Stimulated activated CD4-positive, alpha-beta T cell treated with anti-CD3 and anti-CD28 coated beads, Interleukin-4, amount 100 ng/mL, for 1 hour (primary cell): ENCODE data around the gene OTUD3.
"Not testable (repeated sequence)": the region's sequence is repeated elsewhere in the genome, so short reads cannot be mapped to it uniquely, and the experiment has no call there.

ENCODE experiments used
- DNase-seq: peaks from one replicate; pipeline ENCODE4 v3.0.0-alpha.2; 2020

OTUD3 gene

DNA sequence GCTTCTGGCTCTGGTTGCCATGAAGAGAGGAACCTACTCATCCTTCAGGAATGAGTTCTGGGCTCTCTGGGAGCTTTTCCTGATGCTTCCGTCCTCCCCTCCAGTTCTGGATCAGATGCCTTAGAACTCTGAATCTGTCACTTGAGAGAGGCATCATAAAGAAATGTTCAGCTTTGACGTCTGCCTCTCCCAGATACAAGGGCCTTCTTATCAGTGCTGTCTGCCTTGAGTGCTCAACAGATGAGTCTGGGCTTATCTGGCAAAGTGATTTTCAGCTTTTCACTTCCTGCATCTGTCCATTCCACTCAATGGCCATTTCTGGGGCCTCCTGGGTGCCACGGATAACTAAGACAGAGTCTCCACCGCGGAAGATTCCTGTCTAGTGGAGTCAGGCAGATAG lies 12.3 kb upstream of the OTUD3 start:
- DNase-seq = no peak

DNA sequence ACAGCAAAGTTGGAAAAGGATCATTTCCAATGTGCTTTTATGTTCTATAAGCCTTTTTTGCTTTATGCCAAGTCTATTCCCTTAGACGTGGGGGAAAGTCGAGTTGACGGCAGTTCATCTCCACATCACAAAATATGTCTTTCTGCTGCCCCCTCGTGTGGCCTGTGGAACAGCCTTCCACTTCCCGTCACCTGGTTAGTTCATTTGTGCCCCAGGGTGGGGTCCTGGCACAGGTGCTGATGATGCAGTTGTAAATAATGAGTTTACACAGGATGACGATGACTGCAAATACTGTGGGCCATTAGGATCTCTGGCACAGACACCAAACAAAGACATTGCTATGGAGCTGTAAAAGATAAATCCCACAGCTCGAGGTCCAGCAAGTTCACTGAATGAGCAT lies 10.0 kb upstream of the OTUD3 start:
- no peak for DNase-seq

DNA sequence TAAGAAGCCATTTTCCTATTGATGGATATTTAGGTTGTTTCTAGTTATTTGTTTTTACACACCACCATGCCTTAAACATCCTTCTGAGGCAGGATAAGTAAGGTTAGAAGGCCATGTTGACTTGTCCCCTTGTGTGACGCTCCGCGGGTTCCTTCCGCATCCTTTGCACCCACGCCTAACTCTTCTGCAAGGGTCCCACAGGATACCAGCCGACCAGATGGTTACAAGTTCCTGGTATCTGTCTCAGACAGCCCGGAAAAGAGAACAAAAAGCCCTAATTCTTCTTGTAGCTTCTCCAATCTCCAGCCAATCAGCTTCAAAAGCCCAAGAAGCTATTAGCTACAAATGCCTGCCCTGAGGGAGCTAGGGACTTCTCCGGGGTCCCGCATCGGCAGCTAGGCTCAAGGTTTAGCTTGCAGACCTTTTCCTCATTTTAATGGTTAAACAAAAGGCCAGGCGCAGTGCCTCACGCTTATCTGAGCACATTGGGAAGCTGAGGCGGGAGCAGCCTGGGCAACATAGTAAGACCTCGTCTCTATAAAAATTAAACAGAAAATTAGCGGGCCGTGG lies 4.9 kb upstream of the OTUD3 start:
- DNase-seq = no peak

DNA sequence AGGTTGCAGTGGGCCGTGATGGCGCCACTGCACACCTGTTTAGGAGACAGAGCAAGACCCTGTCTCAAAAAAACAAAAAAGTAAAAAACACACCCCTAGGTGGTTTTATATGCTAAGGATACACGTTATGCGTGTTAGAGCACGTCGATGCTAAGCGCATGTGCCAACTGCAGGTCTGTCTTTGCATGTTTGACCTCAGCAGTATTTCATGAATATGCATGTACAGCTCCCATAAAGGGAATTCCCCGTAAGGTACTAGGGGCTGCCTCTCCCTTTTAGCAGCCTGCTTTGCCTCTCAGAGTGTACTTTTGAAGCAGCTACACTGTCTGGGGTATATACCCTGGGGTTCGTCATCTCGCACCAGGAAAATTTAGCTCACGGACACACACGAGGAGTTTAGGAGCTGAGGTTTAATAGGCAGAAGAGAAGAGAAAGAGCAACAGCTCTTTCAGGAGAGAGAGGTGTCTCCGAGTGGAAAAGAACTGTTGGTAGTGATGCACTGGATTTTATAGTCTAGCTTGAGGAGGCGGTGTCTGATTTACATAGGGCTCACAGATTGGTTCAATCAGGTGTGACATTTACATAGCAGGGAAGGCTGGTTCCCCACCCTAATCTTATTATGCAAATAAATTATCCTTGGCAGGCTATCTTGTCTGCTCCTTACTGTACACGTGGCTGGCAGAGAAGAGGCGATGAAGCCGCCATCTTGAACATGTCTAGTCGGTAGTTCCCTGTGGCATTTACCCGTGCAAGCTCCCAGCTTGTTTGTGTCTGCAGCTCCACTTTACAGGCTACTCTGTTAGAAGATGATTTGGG lies 4.2 kb upstream of the OTUD3 start:
- DNase-seq = no peak

DNA sequence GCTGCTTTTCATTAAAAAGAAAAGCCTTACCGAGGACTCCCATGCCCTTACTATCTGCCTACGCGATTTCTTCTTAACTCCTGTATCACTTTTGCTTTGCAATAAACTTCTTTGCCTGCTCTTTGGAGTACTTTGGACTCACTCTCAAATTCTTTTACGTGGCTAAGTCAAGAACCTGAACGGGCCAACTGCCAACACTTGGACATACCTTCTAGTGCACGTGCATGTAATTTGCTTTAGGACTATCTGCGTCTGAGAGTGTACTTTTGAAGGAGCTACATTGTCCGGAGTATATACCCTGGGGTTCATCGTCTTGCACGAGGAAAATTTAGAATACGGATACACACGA lies 3.6 kb upstream of the OTUD3 start:
- no peak for DNase-seq

DNA sequence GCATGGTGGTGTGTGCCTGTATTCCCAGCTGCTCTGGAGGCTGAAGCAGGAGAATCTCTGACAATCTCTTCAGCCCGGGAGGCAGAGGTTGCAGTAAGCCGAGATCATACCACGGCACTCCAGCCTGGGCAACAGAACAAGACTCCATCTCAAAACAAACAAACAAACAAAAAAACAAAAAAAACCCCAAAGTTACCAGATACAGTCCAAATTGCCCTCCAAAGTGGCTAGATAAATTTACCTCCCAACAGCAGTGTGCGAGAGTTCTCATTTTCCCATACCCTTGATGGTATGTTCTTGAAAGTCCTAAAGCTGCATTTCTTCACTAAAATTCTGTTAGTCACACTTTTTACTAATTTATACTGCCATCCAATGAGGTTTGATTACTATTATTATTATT lies 3.0 kb upstream of the OTUD3 start:
- no peak for DNase-seq

DNA sequence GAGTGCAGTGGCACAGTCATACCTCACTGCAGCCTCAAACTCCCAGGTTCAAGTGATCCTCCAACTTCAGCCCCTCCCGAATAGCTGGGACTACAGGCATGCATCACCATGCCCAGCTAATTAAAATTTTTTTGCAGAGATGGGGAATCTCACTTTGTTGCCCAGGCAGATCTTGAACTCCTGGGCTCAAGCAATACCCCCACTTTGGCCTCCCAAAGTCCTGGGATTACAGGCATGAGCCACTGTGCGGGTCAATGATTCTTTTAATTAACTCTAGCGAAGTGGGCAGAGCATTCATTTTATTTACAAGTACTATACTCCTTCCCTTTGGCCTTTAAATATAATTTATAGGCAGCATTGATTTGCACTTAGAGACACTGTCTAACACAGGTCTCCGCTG lies 2.5 kb upstream of the OTUD3 start:
- no peak for DNase-seq

DNA sequence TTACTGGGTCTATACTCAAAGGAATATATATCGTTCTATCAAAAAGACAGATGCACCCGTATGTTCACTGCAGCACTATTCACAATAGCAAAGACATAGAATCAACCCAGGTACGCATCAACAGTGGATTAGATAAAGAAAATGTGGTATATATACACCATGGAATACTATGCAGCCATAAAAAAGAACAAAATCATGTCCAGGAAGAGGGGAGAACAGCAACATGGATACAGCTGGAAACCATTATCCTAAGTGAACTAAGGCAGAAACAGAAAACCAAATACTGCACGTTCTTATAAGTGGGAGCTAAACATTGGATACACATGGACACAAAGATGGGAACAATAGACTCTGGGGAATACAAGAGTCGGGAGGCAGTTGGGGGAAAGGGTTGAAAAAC lies 1.4 kb upstream of the OTUD3 start:
- DNase-seq = not testable (repeated sequence)

DNA sequence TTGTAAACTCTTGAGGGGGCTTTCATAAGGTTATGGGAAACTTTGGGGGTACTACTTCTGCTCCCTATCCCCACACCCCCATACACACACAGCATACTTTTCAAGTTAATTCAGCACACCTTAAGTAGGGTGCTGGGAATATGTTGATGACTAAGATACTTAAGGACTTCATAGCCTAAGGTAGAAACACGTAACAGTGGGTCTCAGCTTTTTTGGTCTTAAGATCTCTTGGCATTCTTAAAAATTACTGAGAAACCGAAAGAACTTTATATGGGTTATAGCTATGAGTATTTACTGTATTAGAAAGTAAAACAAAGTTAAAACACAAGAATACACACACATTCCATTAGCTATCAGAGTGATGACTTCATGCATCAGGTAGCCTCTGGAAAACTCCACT lies 2.1 kb downstream of the OTUD3 start:
- DNase-seq = no peak

DNA sequence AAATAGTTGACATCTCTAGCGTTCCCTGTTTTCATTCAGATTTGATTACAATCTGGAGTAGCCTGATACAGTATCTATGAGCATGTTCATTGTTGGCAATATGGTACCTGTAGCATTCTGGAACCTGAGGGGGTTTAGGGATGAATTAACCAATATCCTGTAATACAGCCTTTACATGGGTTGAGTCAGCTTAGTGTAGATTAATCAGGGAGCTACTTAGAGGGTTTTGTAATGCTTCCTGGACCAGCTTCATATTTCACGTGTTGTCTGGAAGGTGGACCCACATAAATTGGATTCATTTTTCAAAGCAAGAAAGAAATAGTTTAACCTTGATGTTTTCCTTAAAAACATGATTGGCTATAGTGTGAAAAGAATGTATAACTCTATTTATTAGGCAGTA lies 3.6 kb downstream of the OTUD3 start:
- DNase-seq = no peak

DNA sequence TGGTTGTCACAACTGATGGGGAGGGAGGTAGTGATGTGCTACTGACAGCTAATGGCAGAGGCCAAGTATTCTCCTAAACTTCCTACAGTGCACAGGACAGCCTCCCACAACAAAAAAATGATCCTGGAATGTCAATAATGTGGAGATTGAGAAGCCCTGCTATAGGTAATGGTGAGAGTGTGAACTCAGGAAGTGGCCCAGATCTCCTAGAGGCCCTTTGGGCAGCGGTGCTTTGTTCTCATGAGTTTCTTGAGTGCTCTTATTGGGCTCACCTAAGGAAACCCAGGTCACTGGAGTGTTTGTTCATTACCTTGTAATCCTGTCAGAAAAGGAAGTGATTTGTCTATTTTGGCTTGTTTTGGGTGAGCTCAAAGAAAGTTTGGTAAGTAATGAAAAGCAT lies 5.9 kb downstream of the OTUD3 start:
- no peak for DNase-seq

DNA sequence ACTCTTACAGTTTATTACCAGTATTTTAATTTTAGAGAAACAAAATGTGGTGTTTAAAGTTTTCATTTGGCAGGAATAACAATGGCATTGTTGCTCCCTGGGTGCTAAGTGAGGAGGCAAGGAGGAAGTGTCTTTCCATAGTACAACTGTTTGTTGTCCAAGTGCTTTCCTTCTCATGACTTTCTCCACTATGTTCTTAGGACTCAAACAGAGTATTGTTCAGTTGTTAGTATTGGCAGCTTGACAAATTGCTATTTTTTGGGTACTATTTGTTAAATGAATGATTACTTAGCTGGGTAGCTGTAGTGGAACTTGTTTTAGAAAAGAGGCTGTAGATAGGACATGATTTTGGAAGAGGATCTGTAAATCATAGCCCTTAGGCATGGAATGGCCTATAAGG lies 7.5 kb downstream of the OTUD3 start:
- DNase-seq = no peak

DNA sequence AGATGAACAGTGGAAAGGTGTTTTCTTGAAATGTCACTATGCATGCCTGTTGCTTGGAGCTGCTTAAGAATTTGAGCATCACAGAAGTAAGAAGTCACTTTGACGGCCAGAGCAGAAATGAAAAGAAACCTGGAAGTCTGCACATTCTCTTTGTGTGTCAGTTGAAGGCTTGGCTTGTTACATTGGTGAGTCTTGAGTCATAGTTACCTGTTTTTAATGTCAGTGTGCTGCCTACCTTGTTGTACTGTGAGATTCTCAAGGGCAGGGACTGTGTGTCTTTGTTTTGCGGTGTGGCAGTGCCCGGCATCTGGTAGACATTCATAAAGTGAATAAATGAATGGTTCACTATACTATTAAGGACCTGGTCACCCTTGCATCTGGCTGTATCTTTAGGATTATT lies 9.9 kb downstream of the OTUD3 start:
- DNase-seq = no peak

DNA sequence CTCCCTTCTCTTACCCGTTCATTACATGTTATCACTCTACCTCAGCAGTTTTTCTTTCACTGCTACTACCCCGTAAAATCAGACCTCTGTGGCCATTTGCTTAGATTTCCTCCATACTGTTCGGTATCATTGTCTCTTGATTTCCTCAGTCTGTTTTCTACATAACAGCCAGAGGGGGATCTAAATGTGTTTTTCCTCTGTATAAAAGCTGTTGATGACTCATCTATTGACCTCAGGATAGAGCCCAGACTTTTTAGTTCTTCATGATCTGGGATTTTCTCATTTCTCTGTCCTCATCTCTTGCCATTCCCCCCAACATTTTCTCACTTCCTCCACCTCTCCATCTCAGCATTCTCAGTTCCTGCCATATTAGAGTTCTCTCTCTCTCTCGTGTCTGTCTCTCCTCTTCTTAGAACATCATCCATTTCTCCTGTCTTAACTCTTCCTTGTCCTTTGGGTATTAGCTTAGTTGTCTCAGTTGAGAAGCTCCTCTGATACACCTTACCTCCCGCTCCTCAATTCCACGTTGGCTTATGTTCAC lies 10.5 kb downstream of the OTUD3 start:
- DNase-seq = no peak

DNA sequence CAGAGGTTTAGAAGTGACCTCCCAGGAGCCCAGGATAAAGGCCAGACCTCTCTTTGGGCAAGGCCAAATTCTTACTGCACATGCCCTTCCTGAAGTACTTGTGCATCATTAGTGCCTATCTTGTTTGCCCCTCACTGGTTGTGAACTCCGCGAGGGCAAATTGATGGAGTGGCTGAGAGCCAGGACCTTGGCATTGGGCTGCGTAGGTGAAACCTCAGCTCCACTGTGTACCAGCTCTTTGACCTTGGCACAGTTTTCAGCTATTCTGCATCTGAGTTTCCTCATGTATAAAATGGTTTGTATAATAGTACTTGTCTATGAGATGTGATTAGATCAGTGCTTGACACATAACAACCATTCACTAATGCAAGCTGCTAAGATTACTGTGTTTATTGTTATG lies 11.5 kb downstream of the OTUD3 start:
- DNase-seq = no peak

DNA sequence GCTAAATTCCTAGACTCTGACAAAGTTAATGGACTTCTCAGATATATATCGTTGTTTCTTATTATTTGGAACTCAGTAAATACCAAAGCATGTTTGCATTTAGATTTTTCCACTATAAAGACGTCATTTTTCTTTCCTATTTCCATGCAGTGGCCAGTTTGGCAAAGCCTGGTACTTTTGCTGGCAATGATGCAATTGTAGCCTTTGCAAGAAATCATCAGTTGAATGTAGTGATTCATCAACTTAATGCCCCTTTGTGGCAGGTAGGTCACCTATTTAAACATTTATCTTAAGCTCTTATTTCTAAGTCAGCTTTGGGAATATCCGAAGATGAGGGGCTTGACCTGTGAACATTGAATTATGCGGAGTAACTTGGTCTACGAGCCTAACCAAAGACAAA lies 12.0 kb downstream of the OTUD3 start:
- no peak for DNase-seq

DNA sequence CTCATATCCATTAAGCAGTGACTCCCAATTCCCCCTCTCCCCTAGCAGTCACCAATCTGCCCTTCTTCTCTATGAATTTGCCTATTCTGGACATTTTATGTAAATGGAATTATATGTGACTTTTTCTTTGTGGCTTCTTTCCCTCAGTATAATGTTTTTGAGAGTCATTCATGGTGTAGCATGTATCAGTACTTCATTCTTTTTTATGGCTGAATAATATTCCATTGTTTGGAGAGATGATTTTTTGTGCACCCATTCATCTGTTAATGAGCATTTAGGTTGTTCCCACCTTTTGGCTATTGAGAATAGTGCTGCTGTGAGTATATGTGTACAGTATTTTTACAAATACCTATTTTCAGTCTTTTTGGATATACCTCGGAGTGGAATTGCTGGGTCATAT lies 19.5 kb downstream of the OTUD3 start:
- DNase-seq = no peak

DNA sequence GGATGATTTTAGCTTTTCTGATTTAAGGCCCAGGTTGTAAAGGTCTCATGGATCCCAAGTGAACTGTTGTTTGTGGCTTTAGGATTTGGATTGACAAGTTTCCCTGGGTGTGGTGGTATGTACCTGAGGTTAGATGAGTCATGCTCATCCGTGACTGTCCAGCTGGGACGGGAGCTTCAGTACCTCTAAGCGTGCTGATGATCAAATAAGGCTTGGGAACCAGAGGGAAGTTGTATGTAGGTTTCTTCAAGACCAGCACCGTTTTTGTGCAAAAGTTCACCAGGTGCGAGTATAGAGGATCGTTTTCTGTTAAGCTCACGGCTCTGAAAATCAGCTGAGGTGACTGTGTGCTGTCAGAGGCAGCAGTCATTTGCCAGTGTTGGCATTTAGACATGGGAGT lies 21.4 kb downstream of the OTUD3 start:
- DNase-seq = no peak

DNA sequence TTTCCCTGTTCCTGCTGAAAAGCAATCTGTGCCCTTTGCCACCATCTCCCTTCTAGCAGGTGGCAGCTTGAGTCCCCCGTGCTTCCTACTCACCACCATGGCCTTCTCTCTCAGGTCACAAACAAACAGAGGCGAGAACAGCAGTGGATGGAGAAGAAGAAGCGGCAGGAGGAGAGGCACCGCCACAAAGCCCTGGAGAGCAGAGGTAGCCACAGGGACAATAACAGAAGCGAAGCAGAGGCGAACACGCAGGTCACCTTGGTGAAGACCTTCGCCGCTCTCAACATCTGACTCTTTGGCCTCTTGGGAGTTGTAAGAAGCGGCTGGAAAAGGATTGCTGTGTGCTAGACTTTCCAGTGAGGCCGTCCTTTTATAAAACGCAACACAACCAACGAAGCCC lies 25.3 kb downstream of the OTUD3 start:
- no peak for DNase-seq

DNA sequence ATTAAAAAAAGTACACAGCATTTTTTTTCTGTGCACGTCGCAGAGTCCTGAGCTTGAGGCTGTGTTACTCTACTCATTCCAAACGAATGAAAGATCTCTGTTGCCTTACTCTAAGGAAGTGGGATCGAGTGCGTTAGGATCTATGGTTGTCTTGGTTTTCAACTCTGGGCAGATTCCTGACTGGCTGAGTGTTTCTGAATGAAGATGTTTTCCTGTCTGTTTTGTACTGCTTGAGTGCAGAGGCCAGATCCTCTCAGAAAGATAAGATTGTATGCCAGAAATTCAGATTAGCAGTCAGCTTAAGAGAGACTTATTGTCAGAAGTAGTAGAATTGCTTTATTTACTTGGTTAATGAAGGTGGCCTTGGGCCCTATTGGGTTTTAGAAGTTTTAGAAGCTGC lies 27.2 kb downstream of the OTUD3 start:
- DNase-seq = no peak

DNA sequence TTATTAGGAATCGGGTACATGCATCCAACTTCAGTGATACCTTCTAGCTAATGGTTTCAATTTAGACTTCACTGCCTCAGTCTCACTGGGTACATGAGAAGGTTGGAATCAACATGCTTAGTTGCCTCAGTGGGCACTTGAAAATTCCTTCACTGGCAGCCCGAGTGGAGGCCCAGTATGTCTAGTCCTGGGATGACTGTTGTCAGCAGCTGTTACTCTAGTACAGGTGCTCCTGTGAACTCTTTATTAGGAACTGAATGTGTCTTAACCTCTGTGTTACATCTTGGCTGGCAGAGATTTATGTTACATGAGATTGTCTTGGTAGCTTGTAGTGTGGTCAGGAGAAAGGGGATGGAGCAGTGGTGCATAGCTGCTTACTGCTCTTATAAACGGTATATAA lies 27.8 kb downstream of the OTUD3 start:
- no peak for DNase-seq

DNA sequence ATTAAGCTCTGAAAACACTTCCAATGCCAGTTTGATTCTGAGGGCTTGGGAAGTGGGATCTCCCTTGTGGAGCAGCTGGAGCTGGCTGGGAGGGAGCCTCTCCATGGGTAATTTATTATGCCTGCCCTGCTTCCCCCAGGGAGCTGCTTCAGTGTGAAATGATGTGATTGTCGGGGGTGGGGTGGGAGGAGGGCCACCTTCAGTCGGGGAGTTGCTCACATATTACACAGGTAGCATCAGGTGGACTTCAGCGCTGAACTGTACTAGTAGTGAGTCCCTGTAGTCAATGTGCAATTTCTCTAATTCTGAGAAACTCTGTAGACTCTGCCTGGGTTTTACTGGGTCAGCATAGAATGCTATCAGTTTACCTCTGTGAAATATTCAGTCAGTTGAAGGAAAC lies 28.5 kb downstream of the OTUD3 start:
- DNase-seq = no peak

DNA sequence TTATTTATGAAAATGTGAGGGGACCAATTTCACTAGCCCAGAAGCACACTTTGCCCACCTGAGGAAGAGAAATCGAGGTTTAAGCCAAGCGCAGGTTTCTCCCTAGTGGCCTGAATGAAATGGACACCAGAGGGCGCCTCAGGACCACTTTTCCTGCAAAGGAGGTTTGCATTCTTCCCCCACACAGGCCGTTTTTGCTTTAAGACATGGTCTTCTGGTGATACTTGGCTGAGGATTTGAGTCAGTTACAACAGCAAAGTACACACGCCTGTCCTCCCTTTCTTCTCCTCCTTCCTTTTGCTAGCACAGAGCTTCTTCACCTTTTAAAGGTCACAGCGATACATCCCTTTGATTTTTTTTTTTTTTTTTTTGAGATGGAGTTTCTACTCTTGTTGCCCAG lies 35.9 kb downstream of the OTUD3 start:
- DNase-seq = peak; percentile 81

DNA sequence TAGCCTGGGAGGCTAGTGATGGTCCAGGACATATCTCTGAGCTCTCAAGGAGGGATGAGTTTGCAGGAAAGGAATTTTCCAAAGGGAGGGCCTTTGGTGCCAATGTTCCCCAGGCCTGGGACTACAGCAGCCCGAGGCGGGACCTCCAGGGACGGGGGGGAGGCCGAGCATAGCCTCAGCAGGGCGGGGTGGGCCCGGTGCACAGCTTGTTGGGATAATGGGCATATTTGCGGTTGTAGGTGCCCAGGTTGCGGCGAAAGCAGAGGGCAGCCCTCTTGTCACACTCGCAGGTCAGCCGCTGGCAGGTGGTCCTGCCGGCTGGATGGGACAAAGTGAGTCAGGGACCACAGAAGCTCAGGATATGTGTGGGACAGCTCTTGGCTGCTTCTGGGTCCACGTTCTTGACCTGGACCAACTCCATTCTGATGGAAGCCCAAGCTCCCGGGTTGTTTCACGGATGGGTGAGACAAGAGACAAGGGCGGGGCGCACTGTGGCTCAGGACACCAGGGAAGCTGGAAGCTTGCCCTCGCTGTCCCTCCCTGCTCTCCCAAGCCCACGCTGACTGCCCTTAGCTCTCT lies 38.0 kb downstream of the OTUD3 start:
- DNase-seq = no peak

DNA sequence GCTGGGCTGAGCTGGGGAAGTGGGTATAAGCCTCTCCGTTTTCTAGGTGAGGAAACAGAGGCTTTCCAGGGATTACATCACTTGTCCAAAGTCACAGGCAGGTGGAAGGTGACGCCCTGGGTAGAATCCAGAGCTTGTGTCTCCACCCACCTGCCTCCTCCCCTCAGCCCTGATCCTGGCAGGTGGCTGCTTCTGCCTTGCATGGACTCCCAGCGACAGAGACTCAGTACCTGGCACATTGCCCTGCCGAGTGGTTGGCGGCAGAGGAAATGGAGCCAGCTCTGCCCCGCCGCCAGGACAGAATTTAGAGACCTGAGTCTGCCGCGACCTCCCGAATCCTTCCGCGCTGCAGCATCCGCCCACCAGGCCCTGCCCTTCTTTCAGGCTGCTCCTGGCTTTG lies 39.1 kb downstream of the OTUD3 start:
- DNase-seq = no peak
